ENCODE results near the gene FOXP1.

The FOXP1 gene

GRCh38 chr3:71166339-71167240, 416.9 kb downstream of the FOXP1 start:
- TF ChIP-seq CTCF (IDR thresholded peaks at IDR 0.05; ENCODE audit: low read depth, low read length), result no peak

GRCh38 chr3:71164881-71165280, 418.6 kb downstream of the FOXP1 start:
- no peak for TF ChIP-seq CTCF (IDR thresholded peaks at IDR 0.05; ENCODE audit: low read depth, low read length)
- H3K4me3 ChIP-seq (ENCODE audit: low read depth, low read length), result no peak overlapping the region

More at GRCh38 chr3:71166339-71167240, 416.9 kb downstream of the FOXP1 start:
- no peak overlapping the region for H3K4me3 ChIP-seq (ENCODE audit: low read depth, low read length)

- no peak for TF ChIP-seq CTCF (IDR thresholded peaks at IDR 0.05; ENCODE audit: low read depth, low read length)
- H3K4me3 ChIP-seq (ENCODE audit: low read depth, low read length), result no peak overlapping the region
These were observed 420.2 kb downstream of the FOXP1 start for GRCh38 chr3:71163198-71163918.

GRCh38 chr3:71162221-71162620, 421.3 kb downstream of the FOXP1 start:
- H3K4me3 ChIP-seq (ENCODE audit: low read depth, low read length), result no peak overlapping the region
- TF ChIP-seq CTCF (IDR thresholded peaks at IDR 0.05; ENCODE audit: low read depth, low read length), result no peak

DNA sequence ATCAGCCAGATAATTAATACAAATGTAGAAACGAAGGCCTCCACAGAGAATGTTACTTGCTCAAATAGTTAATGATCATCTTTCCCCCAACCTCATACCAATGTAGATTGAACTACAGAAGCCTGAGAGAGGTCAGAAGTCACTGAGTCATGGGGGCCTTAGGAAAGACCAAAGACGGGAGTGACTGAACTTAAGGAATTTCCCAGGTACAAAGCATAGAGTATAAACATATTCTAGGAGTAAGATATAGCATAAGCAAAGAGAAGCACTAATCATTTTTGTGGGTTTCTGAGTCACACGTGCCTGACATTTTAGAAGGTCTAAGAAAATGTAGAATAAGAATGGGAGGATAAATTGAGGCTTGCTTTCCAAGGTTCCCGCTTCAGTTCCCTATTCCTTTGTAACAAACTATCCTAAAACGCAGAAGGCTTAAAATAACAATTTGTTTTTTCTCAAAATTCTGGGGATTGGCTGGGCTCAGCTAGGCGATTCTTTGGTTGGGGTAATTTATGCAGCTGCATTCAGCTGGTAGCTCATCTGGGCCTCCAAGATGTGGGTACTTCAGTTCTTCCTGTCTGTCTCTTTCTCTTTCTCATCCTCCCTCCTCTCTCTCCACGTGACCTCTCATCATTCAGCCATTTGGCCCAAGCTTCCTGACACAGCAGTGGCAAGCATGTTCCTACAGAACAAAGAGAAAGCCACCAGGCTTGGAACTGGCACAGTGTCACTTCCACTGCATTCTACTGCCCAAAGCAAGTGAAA, 422.6 kb downstream of the FOXP1 start:
- H3K4me3 ChIP-seq (ENCODE audit: low read depth, low read length), result no peak overlapping the region
- TF ChIP-seq CTCF (IDR thresholded peaks at IDR 0.05; ENCODE audit: low read depth, low read length), result no peak

DNA sequence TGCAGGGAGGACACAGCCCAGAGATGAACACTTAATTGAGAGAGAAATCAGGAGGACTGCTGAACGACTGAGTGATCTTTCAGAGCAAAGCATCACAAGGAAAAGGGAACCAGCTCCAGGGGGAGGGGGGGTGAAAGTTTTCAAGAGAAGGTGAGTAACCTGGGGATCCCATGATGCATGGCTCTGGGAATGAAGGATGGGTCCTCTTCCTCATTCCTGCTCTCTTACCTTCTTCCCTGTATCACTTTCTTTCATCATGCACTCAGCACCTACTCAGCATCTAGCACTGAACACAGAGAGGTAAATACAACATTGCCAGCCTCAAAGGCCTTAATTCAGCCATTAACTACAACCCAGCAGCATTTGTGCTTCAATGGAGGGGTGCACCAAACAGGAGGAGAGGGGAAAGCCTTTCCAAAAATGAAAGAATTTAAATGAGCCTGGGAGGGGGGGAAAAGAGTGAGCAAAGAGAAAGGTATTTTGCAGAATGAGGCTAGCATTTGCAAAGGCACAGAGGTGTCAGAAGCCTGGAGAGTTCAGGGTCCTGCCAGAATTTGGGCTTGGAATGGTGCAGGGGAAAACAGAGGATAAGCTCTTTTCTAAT, 427.4 kb downstream of the FOXP1 start:
- no peak for TF ChIP-seq CTCF (IDR thresholded peaks at IDR 0.05; ENCODE audit: low read depth, low read length)
- H3K4me3 ChIP-seq (ENCODE audit: low read depth, low read length), result no peak overlapping the region

Measured in WI38 (cell line).